Sigmoid colon (tissue), 7 donors: ENCODE measurements around the gene BIRC5. TPM values are rescaled to one million over a fixed set of nuclear protein-coding genes. Genes with fewer than 3 reads are reported as not detected.

Experiments used
- DNase-seq: peaks from one replicate; pipeline ENCODE4 v3.0.0-alpha.2; 2019
- H3K27ac ChIP-seq, 4 donors: fragments of 200-600 bp; sonication (generic); one replicate each; pipeline ENCODE4 v1.5.1; 2016 to 2019; ENCODE audit warnings: mild to moderate bottlenecking in 1 of 4
- H3K27me3 ChIP-seq, 3 donors: fragments of 200-600 bp; sonication (generic); one replicate each; pipeline ENCODE4 v1.5.1; 2019; ENCODE audit warnings: mild to moderate bottlenecking in 1 of 3
- H3K36me3 ChIP-seq, 4 donors: fragments of 200-600 bp; sonication (generic); one replicate each; pipeline ENCODE4 v1.5.1; 2016 to 2019
- H3K4me1 ChIP-seq, 4 donors: fragments of 200-600 bp; sonication (generic); one replicate each; pipeline ENCODE4 v1.5.1; 2017 to 2019
- H3K4me3 ChIP-seq, 4 donors: fragments of 200-600 bp; sonication (generic); one replicate each; pipeline ENCODE4 v1.5.1; 2017 to 2019; ENCODE audit warnings: mild to moderate bottlenecking in 2 of 4, moderate library complexity in 1 of 4
- H3K9me3 ChIP-seq, 4 donors: fragments of 200-600 bp in 3 of 4; sonication (generic) in 3 of 4; one replicate each; pipeline versions ENCODE4 v1.5.1 to v1.6.1; 2013 to 2019
- EP300 ChIP-seq, 4 donors: sonication (generic); formaldehyde crosslinking; IDR thresholded peaks; one replicate each; pipeline ENCODE4 v1.6.1; 2017; ENCODE audit warnings: antibody characterized with exemption in 4 of 4
- POLR2A ChIP-seq, 2 donors: fragments of 450-650 bp; IDR thresholded peaks; one replicate each; pipeline ENCODE4 v1.6.1; 2016; ENCODE audit warnings: antibody characterized with exemption in 2 of 2, mild to moderate bottlenecking in 2 of 2, moderate library complexity in 2 of 2
- POLR2AphosphoS5 ChIP-seq, 4 donors: sonication (generic); formaldehyde crosslinking; IDR thresholded peaks; one replicate each; pipeline ENCODE4 v1.6.1; 2017; ENCODE audit warnings: antibody characterized with exemption in 4 of 4
- WGBS, 2 donors: extraction: QIAGEN DNeasy Blood & Tissue Kit; methylation state at CpG; one replicate each; pipeline ENCODE4 v1.1.7; 2013; 5-methylcytosine and 5-hydroxymethylcytosine counted together
- intact Hi-C: fragments of 100-400 bp; cut with DNase I; formaldehyde crosslinking; loops from one replicate; pipeline ENCODE4 v1.15.1; 2023
- polyA plus RNA-seq, 3 donors: library from polyadenylated mRNA; stranded (reverse); fragments of 200-250 nt; gene quantifications; one replicate each; pipeline ENCODE4 v1.2.3, GENCODE V29; 2013
- total RNA-seq, 4 donors: library from RNA; depleted of rRNA; stranded (reverse); fragments of >200 nt; gene quantifications; one replicate each; pipeline ENCODE4 v1.1.0, GENCODE V29; 2016
- TF ChIP-seq, protein P1 (sequence below), 4 experiments: fragments of 450-650 bp in 3 of 4; fragments of 200-600 bp in 1 of 4; IDR thresholded peaks; one replicate each; pipeline ENCODE4 v1.5.1; 2016 to 2019; ENCODE audit warnings: antibody characterized with exemption in 4 of 4, mild to moderate bottlenecking in 3 of 4, moderate library complexity in 2 of 4
- donor health status: healthy with polysubstance abuse.
- donor health status: Bipolar disorder and iron deficiency.
- donor health status: healthy.

BIRC5 gene
- total and polyA plus RNA-seq, 7 donors, result 0.16 to 33.5 (median 3.1) TPM

DNA sequence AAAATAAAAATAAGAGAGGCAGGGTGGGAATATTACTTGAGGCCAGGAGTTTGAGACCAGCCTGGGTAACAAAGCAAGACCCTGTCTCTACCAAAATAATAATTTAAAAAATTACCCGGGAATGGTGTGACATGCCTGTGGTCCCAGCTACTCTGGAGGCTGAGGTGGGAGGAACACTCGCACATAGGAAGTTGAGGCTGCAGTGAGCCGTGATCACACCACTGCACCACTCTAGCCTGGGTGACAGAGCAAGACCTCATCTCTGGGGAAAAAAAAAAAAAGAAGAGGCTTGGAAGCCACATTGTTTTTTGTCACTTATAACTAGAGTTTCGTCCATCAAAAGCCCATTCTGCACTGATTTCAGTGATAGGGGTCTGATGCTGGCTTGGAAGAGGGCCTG, 14.1 kb downstream of the BIRC5 start:
- Histone ChIP-seq H3K27me3 (peaks cover 13 to 32% (median 28%) of the 10 kb centered on the region in 3 donors), H3K36me3 (no peaks in the 10 kb centered on the region)
- WGBS, 2 donors, result 85 to 89% methylated on average over 4 of the region's 4 CpGs

DNA sequence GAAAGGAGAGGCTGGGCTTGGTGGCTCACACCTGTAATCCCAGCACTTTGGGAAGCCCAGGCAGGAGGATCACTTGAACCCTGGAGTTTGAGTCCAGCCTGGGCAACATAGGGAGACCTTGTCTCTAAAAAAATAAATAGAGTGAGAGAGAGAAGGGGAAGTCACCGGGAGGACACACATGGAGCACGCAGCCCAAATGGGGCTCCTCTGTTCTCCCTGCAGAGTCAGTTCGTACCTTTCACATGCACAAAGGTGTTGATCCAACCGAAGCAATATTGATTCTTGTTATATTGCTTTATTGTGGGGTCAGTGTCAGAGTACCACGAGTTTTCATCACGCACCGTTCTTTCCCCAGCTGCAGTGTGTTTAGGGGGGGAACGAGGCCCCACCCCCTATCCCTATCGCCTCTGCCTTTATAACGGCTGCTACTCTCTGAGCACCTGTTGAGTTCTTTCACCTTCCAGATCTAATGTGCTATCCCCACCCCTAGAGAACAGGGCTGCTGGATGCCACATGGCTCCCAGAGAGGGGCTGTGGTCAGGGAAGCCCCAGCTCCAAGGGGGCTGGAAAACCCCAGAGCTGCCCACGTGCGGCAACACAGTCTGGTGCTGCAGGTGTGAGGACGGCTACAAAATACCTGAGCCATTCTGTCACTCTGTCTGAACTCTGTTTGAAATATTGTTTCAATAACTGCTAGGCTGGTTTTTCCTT, 16.4 kb downstream of the BIRC5 start:
- H3K4me1 ChIP-seq, result peaks cover 0 to 9% (median 2%) of the 10 kb centered on the region in 4 donors
- H3K27ac ChIP-seq, result no peak overlapping the region
- no peaks in the 10 kb centered on the region for H3K9me3 ChIP-seq
- WGBS, 2 donors, result 18 to 56% methylated on average over 13 of the region's 13 CpGs
- H3K36me3 ChIP-seq, result no peaks in the 10 kb centered on the region
- no peak overlapping the region for H3K4me3 ChIP-seq
- intact Hi-C loops, result no loop called here
- TF ChIP-seq POLR2A (IDR thresholded peaks at IDR 0.05) (no peak), POLR2AphosphoS5 (IDR thresholded peaks at IDR 0.05) (no peak), EP300 (IDR thresholded peaks at IDR 0.05) (no peak)
- TF ChIP-seq, protein P1, sequence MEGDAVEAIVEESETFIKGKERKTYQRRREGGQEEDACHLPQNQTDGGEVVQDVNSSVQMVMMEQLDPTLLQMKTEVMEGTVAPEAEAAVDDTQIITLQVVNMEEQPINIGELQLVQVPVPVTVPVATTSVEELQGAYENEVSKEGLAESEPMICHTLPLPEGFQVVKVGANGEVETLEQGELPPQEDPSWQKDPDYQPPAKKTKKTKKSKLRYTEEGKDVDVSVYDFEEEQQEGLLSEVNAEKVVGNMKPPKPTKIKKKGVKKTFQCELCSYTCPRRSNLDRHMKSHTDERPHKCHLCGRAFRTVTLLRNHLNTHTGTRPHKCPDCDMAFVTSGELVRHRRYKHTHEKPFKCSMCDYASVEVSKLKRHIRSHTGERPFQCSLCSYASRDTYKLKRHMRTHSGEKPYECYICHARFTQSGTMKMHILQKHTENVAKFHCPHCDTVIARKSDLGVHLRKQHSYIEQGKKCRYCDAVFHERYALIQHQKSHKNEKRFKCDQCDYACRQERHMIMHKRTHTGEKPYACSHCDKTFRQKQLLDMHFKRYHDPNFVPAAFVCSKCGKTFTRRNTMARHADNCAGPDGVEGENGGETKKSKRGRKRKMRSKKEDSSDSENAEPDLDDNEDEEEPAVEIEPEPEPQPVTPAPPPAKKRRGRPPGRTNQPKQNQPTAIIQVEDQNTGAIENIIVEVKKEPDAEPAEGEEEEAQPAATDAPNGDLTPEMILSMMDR (IDR thresholded peaks at IDR 0.05), result no peak
- no peak for DNase-seq
- peaks cover 13 to 33% (median 28%) of the 10 kb centered on the region in 3 donors for H3K27me3 ChIP-seq

More for the DNA sequence above, 14.1 kb downstream of the BIRC5 start:
- Histone ChIP-seq H3K27ac (no peak overlapping the region), H3K4me3 (no peak overlapping the region), H3K4me1 (peaks cover 0 to 4% (median 2%) of the 10 kb centered on the region in 4 donors), H3K9me3 (no peaks in the 10 kb centered on the region)
- intact Hi-C loops, result no loop called here
- no peak for TF ChIP-seq POLR2AphosphoS5 (IDR thresholded peaks at IDR 0.05)
- TF ChIP-seq, protein P1 (IDR thresholded peaks at IDR 0.05), result no peak
- no peak for TF ChIP-seq POLR2A (IDR thresholded peaks at IDR 0.05)
- TF ChIP-seq EP300 (IDR thresholded peaks at IDR 0.05), result no peak
- no peak for DNase-seq

DNA sequence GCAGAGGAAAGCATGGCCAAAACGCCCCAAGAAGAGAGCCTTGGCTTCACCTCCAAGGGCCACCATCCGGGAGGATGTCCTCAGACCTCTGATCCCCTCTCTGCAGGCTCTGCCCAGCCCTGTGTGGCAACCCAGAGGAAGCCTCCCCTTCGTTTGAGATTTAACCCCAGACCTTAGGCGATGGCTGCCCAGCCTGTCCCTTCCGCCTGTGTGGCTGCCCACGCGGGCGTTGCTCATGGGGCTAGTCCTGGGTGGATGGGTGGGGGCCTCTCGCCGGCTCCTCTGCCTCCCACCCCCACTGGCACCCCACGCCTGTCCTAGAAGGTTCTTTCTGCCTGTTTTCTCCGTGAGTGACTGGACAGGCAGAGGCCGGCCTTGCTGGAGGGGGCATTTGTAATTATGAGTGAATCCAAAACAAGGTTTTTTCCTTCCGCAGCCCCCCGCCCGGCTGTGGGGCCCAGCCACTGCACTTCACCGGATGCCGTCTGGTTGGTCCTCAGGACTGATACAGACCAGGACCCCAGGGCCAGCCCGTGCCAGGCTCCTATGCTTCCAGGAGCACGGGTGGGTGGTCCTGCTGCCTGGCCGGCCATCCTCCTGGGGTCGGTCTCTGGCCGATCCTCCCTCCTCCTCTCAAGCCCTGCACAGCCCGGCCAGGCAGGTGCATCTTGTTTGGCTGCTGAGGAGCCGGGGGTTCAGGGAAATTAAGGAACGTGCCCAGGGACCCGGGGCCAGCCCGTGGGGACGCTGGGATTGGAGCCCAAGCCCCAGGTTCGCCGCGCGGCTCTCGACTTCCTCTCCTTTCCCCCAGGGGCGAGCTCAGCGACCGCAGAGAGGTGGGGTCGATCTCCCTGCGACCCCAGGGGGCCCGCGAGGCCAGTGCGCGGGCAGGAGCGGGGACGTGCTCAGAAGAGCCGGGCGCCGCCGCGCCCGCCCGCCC, 17.2 kb downstream of the BIRC5 start, which contains the start of gene TMEM235:
Gene TMEM235, plus strand, starts transcription at position 636 of the 940 bp plus-strand sequence. CDS start 393 bp downstream, outside the sequence.
- Histone ChIP-seq H3K9me3 (no peaks in the 10 kb centered on the region), H3K36me3 (no peaks in the 10 kb centered on the region), H3K4me1 (peaks cover 0 to 9% (median 2%) of the 10 kb centered on the region in 4 donors), H3K27me3 (peaks cover 13 to 33% (median 28%) of the 10 kb centered on the region in 3 donors), H3K4me3 (no peak within 1 kb of the TSS), H3K27ac (no peak within 1 kb of the TSS)
- DNase-seq, result no peak
- intact Hi-C loops, result no loop called here
- 26% methylated on average over 52 of the region's 52 CpGs for WGBS, 2 donors
- no peak for TF ChIP-seq EP300 (IDR thresholded peaks at IDR 0.05)
- TF ChIP-seq, protein P1 (IDR thresholded peaks at IDR 0.05), result no peak

DNA sequence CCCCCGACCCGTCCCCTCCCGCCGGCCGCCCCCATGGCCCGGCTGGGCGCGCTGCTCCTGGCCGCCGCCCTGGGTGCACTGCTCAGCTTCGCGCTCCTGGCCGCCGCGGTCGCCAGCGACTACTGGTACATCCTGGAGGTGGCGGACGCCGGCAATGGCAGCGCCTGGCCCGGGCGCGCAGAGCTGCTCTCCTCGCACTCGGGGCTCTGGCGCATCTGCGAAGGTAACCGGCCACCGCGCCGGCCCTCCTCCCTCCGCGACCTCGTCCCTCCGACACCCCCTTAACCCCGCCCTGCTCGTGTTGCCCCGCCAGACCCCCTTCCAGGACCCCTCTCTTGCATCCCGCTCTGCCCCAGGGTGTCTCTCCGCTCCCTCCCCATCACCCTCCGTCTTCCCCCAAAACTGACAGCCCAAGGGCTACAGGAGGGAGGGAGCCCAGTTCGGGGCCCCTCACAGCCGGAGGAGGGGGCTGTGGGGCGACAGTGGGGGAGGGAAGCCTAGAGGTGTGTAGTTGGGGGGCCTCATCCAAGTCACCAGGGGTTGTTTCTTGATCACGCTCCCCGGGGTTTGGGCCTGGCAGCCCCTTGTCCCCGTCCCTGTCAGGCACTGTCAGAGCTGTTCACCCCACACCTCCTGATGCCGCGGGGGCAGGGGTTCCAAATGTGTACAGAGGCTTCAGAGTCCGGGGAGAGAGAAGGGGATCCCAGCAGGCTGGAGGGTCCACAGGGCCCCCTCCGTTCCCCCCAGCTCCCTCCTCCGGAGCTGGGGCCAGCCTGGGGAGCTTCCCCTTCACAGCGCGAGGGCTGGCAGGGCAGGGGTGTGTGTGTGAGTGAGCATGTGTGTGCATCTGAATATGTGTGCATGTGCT, 18.2 kb downstream of the BIRC5 start:
- no peak for DNase-seq
- Histone ChIP-seq H3K9me3 (no peaks in the 10 kb centered on the region), H3K4me1 (peaks cover 0 to 9% (median 2%) of the 10 kb centered on the region in 4 donors), H3K4me3 (no peak overlapping the region), H3K27ac (no peak overlapping the region), H3K36me3 (no peaks in the 10 kb centered on the region), H3K27me3 (peaks cover 13 to 33% (median 28%) of the 10 kb centered on the region in 3 donors)
- no peak for TF ChIP-seq POLR2A (IDR thresholded peaks at IDR 0.05)
- TF ChIP-seq POLR2AphosphoS5 (IDR thresholded peaks at IDR 0.05), result no peak
- no peak for TF ChIP-seq EP300 (IDR thresholded peaks at IDR 0.05)
- TF ChIP-seq, protein P1 (IDR thresholded peaks at IDR 0.05), result no peak
- 11 to 23% methylated on average over 55 of the region's 55 CpGs for WGBS, 2 donors
- intact Hi-C loops, result no loop called here
